GM18520 (cell line): ENCODE data around the gene ZNF813.
A peak's percentile ranks its signal among the peaks of the same experiment; 100 is the strongest.
"Not testable (repeated sequence)": the region's sequence is repeated elsewhere in the genome, so short reads cannot be mapped to it uniquely, and the experiment has no call there.

ENCODE experiments used
- ATAC-seq: cut with Tn5 transposase; IDR thresholded peaks from one replicate; pipeline ENCODE4 v1.9.1; 2021; ENCODE audit not compliant: unreplicated experiment

Gene ZNF813

DNA sequence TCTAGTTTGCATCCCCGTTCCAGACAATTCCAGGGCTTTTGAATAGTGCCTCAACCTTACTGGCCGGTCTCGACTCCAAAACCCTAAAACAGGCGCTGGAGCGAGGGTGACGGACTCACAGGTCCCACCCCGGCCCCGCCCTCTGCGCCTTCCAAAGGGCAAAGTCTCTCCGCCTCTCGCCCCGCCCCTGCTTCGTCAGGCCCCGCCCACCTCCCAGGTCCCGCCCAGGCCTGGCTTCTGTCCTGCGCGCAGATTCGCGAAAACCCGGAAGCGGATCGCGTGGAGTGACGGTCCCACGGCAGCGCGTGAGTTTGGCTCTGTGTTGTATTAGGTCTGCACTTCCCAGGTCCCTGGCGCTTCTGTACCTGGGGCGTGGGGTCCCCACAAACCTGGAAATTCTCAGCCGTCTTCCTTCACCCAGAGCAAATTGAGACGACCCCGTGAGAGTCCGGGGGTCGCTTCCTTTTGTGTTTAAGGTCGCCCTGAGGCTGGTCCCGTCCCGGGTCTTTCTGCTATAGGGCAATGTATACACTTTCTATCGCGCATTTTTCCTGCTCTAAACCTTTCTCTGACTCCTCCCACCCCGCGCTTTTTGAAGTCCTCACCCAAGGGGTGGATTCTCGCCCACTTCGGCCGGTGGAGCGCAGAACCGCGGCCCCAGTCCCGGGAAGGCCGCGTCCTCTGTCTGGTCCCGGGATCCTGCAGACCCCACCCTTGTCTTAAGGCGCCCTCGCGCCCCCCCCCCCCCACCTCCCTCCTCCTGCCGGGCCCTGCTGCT is at the start of gene ZNF813:
Gene ZNF813 (plus strand): TSS at position 249 of the 778 bp plus-strand sequence. CDS start 16,090 bp downstream, outside the sequence.
- ATAC-seq = no peak

DNA sequence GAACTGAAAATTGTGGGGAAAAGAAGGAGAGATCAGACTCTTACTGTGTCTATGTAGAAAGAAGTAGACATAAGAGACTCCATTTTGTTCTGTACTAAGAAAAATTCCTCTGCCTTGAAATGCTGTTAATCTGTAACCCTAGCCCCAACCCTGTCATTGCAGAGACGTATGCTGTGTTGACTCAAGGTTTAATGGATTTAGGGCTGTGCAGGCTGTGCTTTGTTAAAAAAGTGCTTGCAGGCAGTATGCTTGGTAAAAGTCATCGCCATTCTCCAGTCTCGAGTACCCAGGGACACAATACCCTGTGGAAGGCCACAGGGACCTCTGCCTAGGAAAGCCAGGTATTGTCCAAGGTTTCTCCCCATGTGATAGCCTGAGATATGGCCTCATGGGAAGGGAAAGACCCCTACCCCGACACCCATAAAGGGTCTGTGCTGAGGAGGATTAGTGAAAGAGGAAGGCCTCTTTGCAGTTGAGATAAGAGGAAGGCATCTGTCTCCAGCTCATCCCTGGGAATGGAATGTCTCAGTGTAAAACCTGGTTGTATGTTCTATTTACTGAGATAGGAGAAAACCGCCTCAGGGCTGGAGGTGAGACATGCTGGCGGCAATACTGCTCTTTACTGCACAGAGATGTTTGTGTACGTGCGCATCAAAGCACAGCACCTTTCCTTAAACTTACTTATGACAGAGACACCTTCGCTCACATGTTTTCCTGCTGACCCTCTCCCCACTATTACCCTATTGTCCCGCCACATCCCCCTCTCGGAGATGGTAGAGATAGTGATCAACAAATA is 46.8 kb upstream of the ZNF813 start:
- ATAC-seq = not testable (repeated sequence)

DNA sequence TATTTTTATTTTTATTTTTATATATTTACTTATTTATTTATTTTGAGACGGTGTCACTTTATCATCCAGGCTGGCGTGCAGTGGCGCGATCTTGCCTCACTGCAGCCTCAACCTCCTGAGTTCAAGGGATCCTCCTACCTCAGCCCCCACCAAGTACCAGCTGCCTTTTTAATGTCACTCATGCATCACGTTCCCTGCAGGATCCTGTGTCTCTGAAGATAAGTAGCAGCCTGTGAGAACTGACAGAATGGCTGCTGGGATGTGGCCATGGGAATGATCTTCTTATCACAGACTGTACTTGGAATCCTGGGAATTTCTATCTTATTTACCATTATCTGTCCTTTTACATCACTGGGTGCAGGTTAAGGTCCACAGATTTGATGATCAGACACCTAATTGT is 45.0 kb upstream of the ZNF813 start:
- no peak for ATAC-seq

- not testable (repeated sequence) for ATAC-seq
Measured at GRCh38 chr19:53423074-53423473, 44.5 kb upstream of the ZNF813 start.

DNA sequence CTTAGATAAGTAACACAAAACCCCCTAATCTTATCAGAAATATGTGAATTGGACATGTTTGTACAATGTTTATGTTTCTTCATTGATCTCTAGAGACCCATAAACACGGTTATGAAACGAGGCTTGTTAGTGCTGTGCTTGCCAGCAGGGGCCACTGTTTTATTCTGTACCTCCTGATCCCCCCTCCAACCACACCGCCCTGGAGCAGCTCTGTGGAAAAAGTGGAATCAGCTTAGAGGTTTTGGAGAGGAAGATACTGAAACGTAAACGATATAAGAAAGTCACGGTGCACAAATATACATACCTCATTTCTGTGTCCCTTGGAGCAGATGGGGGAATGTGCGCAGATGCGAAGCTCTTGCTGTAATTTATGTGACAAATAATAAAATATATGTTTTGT is 43.9 kb upstream of the ZNF813 start:
- not testable (repeated sequence) for ATAC-seq

GRCh38 chr19:53424968-53425597 is 42.5 kb upstream of the ZNF813 start:
- ATAC-seq = no peak

DNA sequence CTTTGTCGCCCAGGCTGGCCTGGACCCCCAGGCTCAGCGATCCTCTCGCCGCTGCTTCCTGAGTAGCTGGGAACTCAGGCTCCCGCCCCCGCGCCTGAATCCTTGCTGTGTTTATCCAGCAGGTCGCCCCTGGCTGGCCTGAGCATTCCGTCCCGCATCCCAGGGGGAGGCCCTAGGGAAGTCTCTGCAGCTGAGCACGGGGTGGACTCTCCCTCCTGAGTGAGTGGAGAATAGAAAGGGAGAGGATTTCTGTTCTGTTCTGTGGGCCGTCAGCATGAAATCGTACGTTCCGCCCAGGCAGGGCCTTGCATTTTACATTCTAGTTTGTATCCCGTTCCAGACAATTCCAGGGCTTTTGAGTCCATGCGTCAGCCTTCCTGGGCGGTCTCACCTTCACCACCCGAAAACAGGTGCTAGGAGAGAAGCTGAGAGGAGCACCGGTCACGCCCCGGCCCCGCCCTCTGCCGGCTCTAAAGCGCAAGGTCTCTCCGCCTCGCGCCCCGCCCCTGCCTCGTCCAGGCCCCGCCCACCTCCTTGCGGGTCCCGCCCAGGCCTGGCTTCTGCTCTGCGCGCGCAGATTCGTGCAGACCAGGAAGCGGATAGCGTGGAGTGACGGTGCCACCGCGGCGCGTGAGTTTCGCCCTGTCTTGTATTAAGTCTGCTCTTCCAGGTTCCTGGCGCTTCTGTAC is 36.0 kb upstream of the ZNF813 start, which contains the start of gene ZNF761:
Gene ZNF761 (plus strand): TSS at position 586 of the 689 bp plus-strand sequence. CDS start 15,285 bp downstream, outside the sequence.
- ATAC-seq = peak; percentile 86

DNA sequence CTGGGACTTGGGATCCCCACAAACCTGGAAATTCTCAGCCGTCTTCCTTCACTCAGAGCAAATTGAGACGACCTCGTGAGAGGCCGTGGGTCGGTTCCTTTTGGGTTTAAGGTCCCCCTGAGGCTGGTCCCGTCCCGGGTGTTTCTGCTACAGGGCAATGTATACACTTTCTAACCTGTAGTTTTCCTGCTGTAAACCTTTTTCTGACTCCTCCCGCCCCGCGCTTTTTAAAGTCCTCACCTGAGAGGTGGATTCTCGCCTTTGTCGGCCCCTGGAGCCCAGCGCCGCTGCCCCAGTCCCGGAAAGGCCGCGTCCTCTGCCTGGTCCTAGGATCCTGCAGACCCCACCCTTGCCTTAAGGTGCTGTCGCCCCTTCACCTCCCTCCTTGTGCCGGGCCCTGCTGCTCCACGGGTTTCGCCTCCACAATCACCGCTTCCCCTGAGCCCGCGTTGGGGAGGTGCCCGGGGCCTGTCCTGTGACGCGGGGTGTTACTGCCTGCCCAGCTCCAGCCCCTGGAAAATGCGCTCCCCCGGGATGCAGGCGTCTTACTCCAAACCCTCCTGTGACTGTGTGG is 35.4 kb upstream of the ZNF813 start:
- ATAC-seq = no peak

GRCh38 chr19:53443809-53444208 is 23.7 kb upstream of the ZNF813 start:
- not testable (repeated sequence) for ATAC-seq

GRCh38 chr19:53447196-53447595 is 20.3 kb upstream of the ZNF813 start:
- not testable (repeated sequence) for ATAC-seq

- ATAC-seq = no peak
Measured at GRCh38 chr19:53455828-53456227, 11.7 kb upstream of the ZNF813 start.

DNA sequence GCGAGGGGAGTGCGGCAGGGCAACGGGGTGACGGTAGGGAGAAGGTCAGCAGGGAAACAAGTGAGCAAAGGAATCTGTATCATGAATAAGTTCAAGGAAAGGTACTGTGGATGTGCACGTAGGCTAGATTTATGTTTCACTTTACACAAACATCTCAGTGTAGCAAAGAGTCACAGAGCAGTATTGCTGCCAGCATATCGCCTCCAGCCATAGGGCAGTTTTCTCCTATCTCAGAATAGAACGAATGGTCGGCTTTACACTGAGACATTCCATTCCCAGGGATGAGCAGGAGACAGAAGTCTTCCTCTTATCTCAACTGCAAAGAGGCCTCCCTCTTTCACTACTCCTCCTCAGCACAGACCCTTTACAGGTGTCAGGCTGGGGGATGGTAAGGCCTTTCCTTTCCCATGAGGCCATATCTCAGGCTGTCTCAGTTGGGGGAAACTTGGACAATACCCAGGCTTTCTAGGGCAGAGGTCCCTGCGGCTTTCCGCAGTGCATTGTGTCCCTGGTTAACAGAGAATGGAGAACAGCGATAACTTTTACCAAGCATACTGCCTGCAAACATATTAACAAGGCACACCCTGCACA is 7.3 kb upstream of the ZNF813 start:
- ATAC-seq = not testable (repeated sequence)

- no peak for ATAC-seq
Measured at GRCh38 chr19:53461866-53462265, 5.7 kb upstream of the ZNF813 start.

- no peak for ATAC-seq
Measured at GRCh38 chr19:53462861-53463260, 4.7 kb upstream of the ZNF813 start.

DNA sequence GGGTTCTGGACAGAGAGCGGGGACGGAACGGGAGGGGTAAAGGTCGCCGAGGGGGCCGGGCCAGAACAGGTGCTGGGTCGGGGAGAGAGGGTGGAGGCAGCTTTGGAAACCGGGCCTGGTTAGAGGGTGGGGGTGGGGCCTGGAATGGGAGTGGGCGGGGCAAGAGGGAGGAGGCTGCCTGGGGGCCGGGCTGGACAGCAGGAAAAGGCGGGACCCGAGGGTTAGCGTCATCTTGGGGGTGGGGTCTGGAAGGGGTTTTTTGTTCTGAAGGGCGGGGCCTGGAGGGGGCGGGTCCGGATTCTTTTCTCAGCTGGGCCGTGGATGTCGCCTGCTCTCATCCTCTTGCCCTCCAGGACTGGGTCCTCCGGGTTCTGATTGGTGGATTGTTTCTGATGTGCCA is 4.3 kb upstream of the ZNF813 start:
- ATAC-seq = no peak

DNA sequence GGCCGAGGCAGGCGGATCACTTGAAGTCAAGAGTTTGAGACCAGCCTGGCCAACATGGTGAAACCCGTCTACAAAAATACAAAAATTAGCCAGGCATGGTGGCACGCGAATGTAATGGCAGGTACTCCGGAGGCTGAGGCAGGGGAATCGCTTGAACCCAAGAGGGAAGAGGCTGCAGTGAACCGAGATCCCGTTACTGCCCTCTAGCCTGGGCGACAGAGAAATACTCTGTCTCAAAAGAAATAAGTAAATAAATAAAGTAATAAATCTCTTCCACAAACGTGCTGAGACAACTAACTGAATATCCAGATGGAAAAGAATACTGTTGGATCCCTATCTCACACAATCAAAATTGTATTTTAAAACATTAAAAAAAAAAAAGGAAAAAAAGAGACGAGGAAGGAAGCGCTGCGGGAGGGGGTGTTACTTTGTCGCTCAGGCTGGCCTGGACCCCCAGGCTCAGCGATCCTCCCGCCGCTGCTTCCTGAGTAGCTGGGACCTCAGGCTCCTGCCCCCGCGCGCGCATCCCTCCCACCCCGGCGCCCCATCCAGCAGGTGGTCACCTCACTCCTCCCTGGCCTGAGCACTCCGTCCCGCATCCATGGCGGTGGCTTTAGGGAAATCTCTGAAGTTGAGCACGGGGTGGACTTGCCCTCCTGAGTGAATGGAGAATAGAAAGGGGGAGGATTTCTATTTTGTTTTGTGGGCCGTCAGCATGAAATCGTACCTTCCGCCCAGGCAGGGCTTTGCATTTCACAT is 628 bp upstream of the ZNF813 start:
- no peak for ATAC-seq

- not testable (repeated sequence) for ATAC-seq
Measured at GRCh38 chr19:53468628-53469027, 1.1 kb downstream of the ZNF813 start.

- no peak for ATAC-seq
Measured at GRCh38 chr19:53471916-53472315, 4.4 kb downstream of the ZNF813 start.

GRCh38 chr19:53474832-53475231 is 7.3 kb downstream of the ZNF813 start:
- not testable (repeated sequence) for ATAC-seq
